ENCODE results near the gene RASL11A.
"Not testable (repeated sequence)": the region's sequence is repeated elsewhere in the genome, so short reads cannot be mapped to it uniquely, and the experiment has no call there.

RASL11A gene

DNA sequence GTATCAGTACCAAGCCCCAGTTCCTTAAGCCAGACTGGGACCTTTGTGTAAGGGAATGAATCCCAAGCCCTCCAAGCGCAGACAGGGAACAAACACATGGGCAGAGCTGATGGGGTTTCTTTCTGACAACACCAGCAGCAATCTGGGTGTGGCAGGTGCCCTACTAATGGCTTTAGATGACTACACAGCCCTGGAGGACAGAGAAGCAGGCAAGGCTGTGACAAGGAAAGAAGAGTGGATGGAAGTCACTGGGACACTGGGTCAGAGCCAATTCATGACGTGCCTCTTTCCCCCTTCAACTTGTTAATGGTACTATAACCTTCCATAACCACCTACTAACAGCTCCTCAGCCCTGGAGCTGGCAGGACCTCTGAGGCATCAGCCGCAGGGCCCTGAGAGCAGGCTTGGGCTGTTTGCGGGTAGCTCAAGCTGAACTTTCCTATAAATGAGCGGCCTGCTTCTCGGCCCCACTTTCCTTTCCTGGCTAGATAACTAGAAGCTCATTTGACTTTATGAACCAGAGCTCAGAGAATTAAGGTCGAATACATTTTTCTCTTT is 38.9 kb downstream of the RASL11A start:
- DNase-seq (ENCODE audit: insufficient read length, low spot score) (no peak), FAIRE-seq (no peak)
- TF ChIP-seq POLR2AphosphoS5 (IDR thresholded peaks at IDR 0.05; ENCODE audit: low read depth, low read length) (no peak), POU2F2 (IDR thresholded peaks at IDR 0.05; ENCODE audit: low read depth, low read length) (no peak)

DNA sequence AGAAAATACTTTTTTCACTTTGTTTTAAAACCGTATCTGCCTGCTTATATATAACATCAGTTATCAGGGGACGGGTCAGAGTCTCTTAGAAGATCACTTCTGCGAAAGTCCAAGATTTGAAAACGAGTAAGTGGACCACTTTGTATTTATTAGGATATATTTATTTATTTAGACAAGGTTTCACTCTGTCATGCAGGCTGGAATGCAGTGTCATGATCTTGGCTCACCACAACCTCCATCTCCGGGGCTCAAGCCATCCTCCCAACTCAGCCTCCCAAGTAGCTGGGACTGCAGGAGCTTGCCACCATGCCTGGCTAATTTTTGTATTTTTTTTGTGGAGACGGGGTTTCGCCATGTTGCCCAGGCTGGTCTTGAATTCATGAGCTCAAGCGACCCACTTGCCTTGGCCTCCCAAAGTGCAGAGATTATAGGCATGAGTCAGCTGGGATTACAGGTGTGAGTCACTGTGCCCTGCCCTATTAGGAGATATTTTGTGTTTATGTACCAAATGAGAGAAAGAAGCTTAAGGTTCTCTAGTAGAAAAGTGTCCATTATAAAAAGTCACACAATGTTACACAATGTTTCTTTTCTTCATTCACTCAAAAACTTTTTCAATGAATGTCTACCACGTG is 39.5 kb downstream of the RASL11A start:
- no peak for TF ChIP-seq POU2F2 (IDR thresholded peaks at IDR 0.05; ENCODE audit: low read depth, low read length)
- TF ChIP-seq POLR2AphosphoS5 (IDR thresholded peaks at IDR 0.05; ENCODE audit: low read depth, low read length) = no peak
- TF ChIP-seq TAF1 (IDR thresholded peaks at IDR 0.05; ENCODE audit: low read depth, low read length) = no peak
- no peak for TF ChIP-seq POLR2A (IDR thresholded peaks at IDR 0.05; ENCODE audit: low read depth, low read length)
- no peak for TF ChIP-seq SPI1 (IDR thresholded peaks at IDR 0.05; ENCODE audit: low read depth, low read length)
- no peak for TF ChIP-seq PAX5 (IDR thresholded peaks at IDR 0.05; ENCODE audit: insufficient read depth, low read length, severe bottlenecking)
- no peak for DNase-seq (ENCODE audit: insufficient read length, low spot score)
- no peak for FAIRE-seq

DNA sequence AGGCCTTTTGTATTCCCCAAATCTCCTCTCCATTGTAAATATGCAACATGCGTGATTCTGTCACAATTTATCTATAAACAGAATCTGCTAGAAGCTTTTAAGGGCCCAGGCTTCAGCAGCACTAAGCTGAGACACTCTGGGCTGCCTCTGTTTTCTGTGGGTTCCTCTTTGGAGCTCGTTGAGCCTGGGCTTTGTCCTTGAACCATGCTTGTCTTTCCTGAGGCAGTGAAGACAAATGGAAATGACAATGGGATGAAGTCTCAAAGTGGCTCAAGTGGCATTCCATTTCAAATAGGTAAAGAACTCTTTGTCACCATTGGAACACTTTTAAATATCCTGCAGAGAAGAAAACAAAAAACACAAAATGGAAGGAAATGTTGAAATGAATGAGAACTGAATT is 40.3 kb downstream of the RASL11A start:
- TF ChIP-seq SPI1 (IDR thresholded peaks at IDR 0.05; ENCODE audit: low read depth, low read length) (no peak), POU2F2 (IDR thresholded peaks at IDR 0.05; ENCODE audit: low read depth, low read length) (no peak), TAF1 (IDR thresholded peaks at IDR 0.05; ENCODE audit: low read depth, low read length) (no peak)
- DNase-seq (ENCODE audit: insufficient read length, low spot score) (no peak), FAIRE-seq (no peak)

DNA sequence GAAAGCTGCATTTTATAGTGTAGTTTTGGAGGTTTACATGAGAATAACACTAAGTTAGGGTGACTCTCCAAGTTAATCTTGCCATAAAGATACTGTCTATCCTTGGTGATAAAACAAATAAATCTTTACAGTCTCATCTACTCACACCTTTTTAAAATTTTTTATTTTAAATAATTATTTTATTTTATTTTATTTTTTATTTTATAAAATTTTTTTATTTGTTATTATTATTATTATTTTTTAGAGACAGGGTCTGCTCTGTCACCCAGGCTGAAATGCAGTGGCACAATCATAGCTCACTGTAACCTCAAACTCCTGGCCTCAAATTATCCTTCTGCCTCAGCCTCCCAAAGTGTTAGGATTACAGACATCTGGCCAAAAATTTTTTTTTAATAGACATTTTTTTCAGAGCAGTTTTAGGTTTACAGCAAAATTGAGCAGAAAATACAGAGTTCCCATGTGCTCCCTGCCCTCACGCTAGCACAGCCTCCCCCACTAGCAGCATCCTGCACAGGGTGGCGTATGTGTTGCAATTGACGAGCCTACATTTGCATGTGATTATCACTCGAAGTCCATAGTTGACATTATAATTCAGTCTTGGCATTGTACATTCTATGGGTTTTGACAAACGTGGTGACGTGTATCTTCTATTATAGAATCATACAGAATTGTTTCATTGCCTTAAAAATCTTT is 41.0 kb downstream of the RASL11A start:
- FAIRE-seq (no peak), DNase-seq (ENCODE audit: insufficient read length, low spot score) (no peak)
- TF ChIP-seq PAX5 (IDR thresholded peaks at IDR 0.05; ENCODE audit: insufficient read depth, low read length, severe bottlenecking) (no peak), TAF1 (IDR thresholded peaks at IDR 0.05; ENCODE audit: low read depth, low read length) (no peak), POU2F2 (IDR thresholded peaks at IDR 0.05; ENCODE audit: low read depth, low read length) (no peak), SPI1 (IDR thresholded peaks at IDR 0.05; ENCODE audit: low read depth, low read length) (no peak), POLR2AphosphoS5 (IDR thresholded peaks at IDR 0.05; ENCODE audit: low read depth, low read length) (no peak), POLR2A (IDR thresholded peaks at IDR 0.05; ENCODE audit: low read depth, low read length) (no peak)

DNA sequence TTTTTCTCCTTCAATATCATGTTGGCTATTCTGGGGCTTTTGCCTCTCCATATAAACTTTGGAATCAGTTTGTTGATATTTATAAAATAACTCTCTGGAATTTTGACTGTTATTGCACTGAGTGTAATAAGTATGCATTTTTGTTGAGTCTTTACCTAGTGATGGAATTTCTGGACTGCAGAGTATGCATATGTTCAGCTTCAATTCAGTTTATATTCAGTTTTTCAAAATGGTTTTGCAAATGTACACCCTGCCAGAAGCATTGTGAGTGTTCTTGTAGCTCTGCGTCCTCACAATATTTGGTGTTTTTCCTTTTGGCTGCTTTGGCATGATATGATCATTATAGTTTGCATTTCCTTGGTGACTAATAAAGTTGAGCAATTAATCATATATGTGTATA is 43.1 kb downstream of the RASL11A start:
- TF ChIP-seq PAX5 (IDR thresholded peaks at IDR 0.05; ENCODE audit: insufficient read depth, low read length, severe bottlenecking) (no peak), POLR2AphosphoS5 (IDR thresholded peaks at IDR 0.05; ENCODE audit: low read depth, low read length) (no peak), SPI1 (IDR thresholded peaks at IDR 0.05; ENCODE audit: low read depth, low read length) (no peak), POU2F2 (IDR thresholded peaks at IDR 0.05; ENCODE audit: low read depth, low read length) (no peak), POLR2A (IDR thresholded peaks at IDR 0.05; ENCODE audit: low read depth, low read length) (no peak), TAF1 (IDR thresholded peaks at IDR 0.05; ENCODE audit: low read depth, low read length) (no peak)
- DNase-seq (ENCODE audit: insufficient read length, low spot score) (no peak), FAIRE-seq (no peak)

DNA sequence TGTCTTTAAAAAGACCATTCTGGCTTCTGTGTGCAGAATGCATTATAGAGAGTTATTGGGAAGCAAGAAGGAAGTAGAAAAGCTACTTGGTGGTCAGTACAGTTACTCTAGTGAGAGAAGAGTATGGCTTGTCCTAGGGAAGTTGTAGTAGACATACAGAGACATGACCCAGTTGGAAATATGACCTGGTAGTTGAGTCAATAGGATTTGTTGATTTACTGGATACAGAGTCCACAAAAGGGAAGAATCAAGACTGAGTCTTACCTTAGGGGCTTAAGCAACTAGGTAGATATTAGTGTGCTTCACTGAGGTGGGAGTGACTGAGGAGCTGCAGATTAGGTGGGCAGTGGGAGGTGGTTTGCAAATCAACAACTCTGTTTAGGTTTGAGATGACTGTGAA is 48.8 kb downstream of the RASL11A start:
- DNase-seq (ENCODE audit: insufficient read length, low spot score) (no peak), FAIRE-seq (no peak)
- TF ChIP-seq POLR2AphosphoS5 (IDR thresholded peaks at IDR 0.05; ENCODE audit: low read depth, low read length) = no peak
- TF ChIP-seq SPI1 (IDR thresholded peaks at IDR 0.05; ENCODE audit: low read depth, low read length) = no peak
- no peak for TF ChIP-seq TAF1 (IDR thresholded peaks at IDR 0.05; ENCODE audit: low read depth, low read length)
- no peak for TF ChIP-seq POLR2A (IDR thresholded peaks at IDR 0.05; ENCODE audit: low read depth, low read length)
- no peak for TF ChIP-seq PAX5 (IDR thresholded peaks at IDR 0.05; ENCODE audit: insufficient read depth, low read length, severe bottlenecking)
- TF ChIP-seq POU2F2 (IDR thresholded peaks at IDR 0.05; ENCODE audit: low read depth, low read length) = no peak

DNA sequence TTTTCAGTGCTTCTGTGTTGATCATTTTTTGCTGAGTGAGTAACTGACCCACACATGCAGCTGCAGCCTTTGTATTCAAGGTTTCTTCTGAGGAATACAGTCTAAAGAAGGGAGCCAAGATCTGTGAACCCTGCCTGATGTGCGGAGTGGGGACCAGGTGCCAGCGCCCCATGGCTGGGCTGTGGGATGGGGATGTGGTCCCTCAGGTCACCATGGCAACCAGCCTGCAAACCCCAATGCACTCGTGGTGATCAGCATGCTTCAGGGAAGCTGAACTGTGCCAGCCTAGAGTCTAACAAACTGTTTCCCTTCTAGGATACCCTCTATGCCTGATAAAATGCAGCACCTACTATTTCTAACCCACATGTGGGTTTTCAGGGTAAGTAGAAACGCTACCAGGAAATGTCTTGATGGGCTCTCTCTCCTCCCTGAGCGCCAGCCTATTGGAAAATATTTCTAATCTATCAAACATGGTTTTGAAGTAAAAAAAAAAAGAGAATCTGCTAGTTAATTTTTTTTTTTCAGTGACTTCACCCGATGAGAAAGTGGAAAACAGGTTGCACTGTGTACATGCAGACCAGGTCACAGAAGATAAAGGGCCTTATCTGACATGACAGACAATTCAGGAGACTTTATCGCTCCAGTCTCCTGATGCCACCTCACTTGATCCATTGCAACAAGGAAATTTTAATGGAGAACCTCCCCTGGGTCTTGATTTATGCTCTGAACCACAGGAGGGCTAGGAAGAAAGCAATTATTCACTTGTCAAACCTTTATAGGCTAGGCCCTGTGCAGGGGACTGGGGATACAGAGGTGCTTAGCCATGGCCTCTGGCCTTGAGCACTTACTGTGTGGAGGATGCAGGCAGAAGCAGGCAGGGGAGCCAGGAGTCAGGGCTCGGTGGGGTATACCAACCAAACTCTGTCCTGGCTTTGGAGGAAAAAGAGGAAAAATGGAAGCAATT is 51.1 kb downstream of the RASL11A start:
- DNase-seq (ENCODE audit: insufficient read length, low spot score) (no peak), FAIRE-seq (no peak)
- no peak for TF ChIP-seq SPI1 (IDR thresholded peaks at IDR 0.05; ENCODE audit: low read depth, low read length)
- TF ChIP-seq POU2F2 (IDR thresholded peaks at IDR 0.05; ENCODE audit: low read depth, low read length) = no peak
- no peak for TF ChIP-seq TAF1 (IDR thresholded peaks at IDR 0.05; ENCODE audit: low read depth, low read length)
- TF ChIP-seq POLR2AphosphoS5 (IDR thresholded peaks at IDR 0.05; ENCODE audit: low read depth, low read length) = no peak
- TF ChIP-seq POLR2A (IDR thresholded peaks at IDR 0.05; ENCODE audit: low read depth, low read length) = no peak
- no peak for TF ChIP-seq PAX5 (IDR thresholded peaks at IDR 0.05; ENCODE audit: insufficient read depth, low read length, severe bottlenecking)

DNA sequence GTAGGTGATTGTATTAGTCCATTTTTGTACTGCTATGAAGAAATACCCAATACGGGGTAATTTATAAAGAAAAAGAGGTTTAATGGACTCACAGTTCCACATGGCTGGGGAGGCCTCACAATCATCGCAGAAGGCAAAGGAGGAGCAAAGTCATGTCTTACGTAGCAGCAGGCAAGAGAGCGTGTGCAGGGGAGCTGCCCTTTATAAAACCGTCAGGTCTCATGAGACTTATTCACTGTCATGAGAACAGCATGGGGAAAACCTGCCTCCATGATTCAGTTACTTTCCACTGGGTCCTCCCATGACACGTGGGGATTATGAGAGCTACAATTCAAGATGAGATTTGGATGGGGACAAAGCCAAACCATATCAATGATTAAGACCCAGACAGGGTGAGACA is 51.8 kb downstream of the RASL11A start:
- not testable (repeated sequence) for DNase-seq (ENCODE audit: insufficient read length, low spot score); FAIRE-seq

All from GM12891 (cell line).